ENCODE data around the gene ZNF490.

- TF ChIP-seq EZH2 (IDR thresholded peaks at IDR 0.05; ENCODE audit: borderline replicate concordance), result no peak
- TF ChIP-seq CTCF (IDR thresholded peaks at IDR 0.05; ENCODE audit: poor library complexity), result no peak
- TF ChIP-seq EZH2phosphoT487 (IDR thresholded peaks at IDR 0.05; ENCODE audit: low read depth, severe bottlenecking, unreplicated experiment), result no peak
Measured at GRCh38 chr19:12551060-12551832, 59.4 kb downstream of the ZNF490 start, which contains the start of gene ZNF564.

Measured in hepatocyte (in vitro differentiated cells).